ENCODE results near the gene APRT. TPM values are rescaled to one million over a fixed set of nuclear protein-coding genes. Genes with fewer than 3 reads are reported as not detected.

The APRT gene
- total RNA-seq, 1 experiment from 2014 or later, result 311 TPM

- H3K36me3 ChIP-seq (ENCODE audit: control insufficient read depth in 1 of 2, insufficient read depth in 2 of 2, low read length in 2 of 2), result no peaks in the 10 kb centered on the region
- H3K9me2 ChIP-seq (ENCODE audit: insufficient read depth), result no peaks in the 10 kb centered on the region
- no peak overlapping the region for H2AFZ ChIP-seq (ENCODE audit: low read depth, low read length, poor library complexity, severe bottlenecking)
- no peaks in the 10 kb centered on the region for H4K20me1 ChIP-seq (ENCODE audit: insufficient read depth)
- H3K4me1 ChIP-seq (ENCODE audit: control insufficient read depth in 1 of 2, insufficient read depth in 2 of 2, low read length in 2 of 2), result peaks cover 0 to 4% of the 10 kb centered on the region in 2 experiments; a peak in 1 of 4 replicates
- TF ChIP-seq SRF (IDR thresholded peaks at IDR 0.05; ENCODE audit: low read depth), result no peak
- TF ChIP-seq ELF1 (IDR thresholded peaks at IDR 0.05; ENCODE audit: borderline replicate concordance, low read depth), result no peak
- TF ChIP-seq CTCF (IDR thresholded peaks at IDR 0.05 in 2 of 3, conservative IDR thresholded peaks at IDR 0.05 in 1 of 3; ENCODE audit: borderline replicate concordance in 1 of 3, insufficient read depth in 1 of 3, low read depth in 2 of 3, low read length in 2 of 3), result no peak
- TF ChIP-seq JUND (IDR thresholded peaks at IDR 0.05), result no peak
- TF ChIP-seq YY1 (IDR thresholded peaks at IDR 0.05; ENCODE audit: extremely low read depth, insufficient replicate concordance, low read depth, low read length), result no peak
- TF ChIP-seq ZFX (IDR thresholded peaks at IDR 0.05), result no peak
- no peak for TF ChIP-seq EGR1 (IDR thresholded peaks at IDR 0.05; ENCODE audit: low read depth)
- TF ChIP-seq, protein P1, sequence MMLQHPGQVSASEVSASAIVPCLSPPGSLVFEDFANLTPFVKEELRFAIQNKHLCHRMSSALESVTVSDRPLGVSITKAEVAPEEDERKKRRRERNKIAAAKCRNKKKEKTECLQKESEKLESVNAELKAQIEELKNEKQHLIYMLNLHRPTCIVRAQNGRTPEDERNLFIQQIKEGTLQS (IDR thresholded peaks at IDR 0.05), result no peak
- no peak for TF ChIP-seq EZH2 (IDR thresholded peaks at IDR 0.05)
- TF ChIP-seq FOSL1 (IDR thresholded peaks at IDR 0.05; ENCODE audit: low read depth), result no peak
- TF ChIP-seq CEBPB (IDR thresholded peaks at IDR 0.05; ENCODE audit: low read depth), result no peak
- TF ChIP-seq SIN3A (IDR thresholded peaks at IDR 0.05; ENCODE audit: low read depth), result no peak
- TF ChIP-seq EZH2phosphoT487 (IDR thresholded peaks at IDR 0.05; ENCODE audit: borderline replicate concordance), result no peak
- TF ChIP-seq POLR2AphosphoS5 (IDR thresholded peaks at IDR 0.05; ENCODE audit: low read depth, low read length), result no peak
- no peak for TF ChIP-seq CBX3 (IDR thresholded peaks at IDR 0.05; ENCODE audit: low read depth)
- no peak for TF ChIP-seq ZNF274 (IDR thresholded peaks at IDR 0.05; ENCODE audit: low read depth, low read length)
- no peak for TF ChIP-seq SP1 (IDR thresholded peaks at IDR 0.05; ENCODE audit: low read depth)
- TF ChIP-seq MAX (IDR thresholded peaks at IDR 0.05), result no peak
- TF ChIP-seq, protein P2, sequence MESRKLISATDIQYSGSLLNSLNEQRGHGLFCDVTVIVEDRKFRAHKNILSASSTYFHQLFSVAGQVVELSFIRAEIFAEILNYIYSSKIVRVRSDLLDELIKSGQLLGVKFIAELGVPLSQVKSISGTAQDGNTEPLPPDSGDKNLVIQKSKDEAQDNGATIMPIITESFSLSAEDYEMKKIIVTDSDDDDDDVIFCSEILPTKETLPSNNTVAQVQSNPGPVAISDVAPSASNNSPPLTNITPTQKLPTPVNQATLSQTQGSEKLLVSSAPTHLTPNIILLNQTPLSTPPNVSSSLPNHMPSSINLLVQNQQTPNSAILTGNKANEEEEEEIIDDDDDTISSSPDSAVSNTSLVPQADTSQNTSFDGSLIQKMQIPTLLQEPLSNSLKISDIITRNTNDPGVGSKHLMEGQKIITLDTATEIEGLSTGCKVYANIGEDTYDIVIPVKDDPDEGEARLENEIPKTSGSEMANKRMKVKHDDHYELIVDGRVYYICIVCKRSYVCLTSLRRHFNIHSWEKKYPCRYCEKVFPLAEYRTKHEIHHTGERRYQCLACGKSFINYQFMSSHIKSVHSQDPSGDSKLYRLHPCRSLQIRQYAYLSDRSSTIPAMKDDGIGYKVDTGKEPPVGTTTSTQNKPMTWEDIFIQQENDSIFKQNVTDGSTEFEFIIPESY (IDR thresholded peaks at IDR 0.05; ENCODE audit: extremely low read depth, insufficient replicate concordance, low read length), result no peak
- DNase-seq (ENCODE audit: low read depth, low spot score) (no peak), ATAC-seq (no peak)
- intact Hi-C loops (cut with micrococcal nuclease), result no loop called here
- H3K27ac ChIP-seq (ENCODE audit: low read depth, low read length), result no peak overlapping the region
- no peaks in the 10 kb centered on the region for H3K9me3 ChIP-seq (ENCODE audit: control insufficient read depth in 1 of 2, insufficient read depth in 1 of 2, low read depth in 1 of 2, low read length in 2 of 2)
- H3K27me3 ChIP-seq (ENCODE audit: insufficient read depth, low read length), result no peaks in the 10 kb centered on the region
- no TSS peak for BruUV-seq (replicated peaks)
- POLR2A ChIA-PET, result no interaction called here
- H3K4me3 ChIP-seq (replicated peaks in 1 of 2; ENCODE audit: low read depth in 1 of 2, low read length in 2 of 2), result no peak overlapping the region
- CTCF ChIA-PET, result no interaction called here
- H3K79me2 ChIP-seq (ENCODE audit: insufficient read depth, low read length), result no peaks in the 10 kb centered on the region
- RAD21 ChIA-PET (ENCODE audit: low non-redundant PET in 1 of 2, low total read pairs in 2 of 2, uncharacterized antibody in 2 of 2, unreplicated experiment in 2 of 2), result no interaction called here
- no peak overlapping the region for H3K9ac ChIP-seq (ENCODE audit: low read length)
- no peak overlapping the region for H3K4me2 ChIP-seq (ENCODE audit: low read length)
Measured at GRCh38 chr16:88835818-88836217, 24.1 kb upstream of the APRT start.
